SW480 (cell line): ENCODE results near the gene CRLF1.
A peak's percentile ranks its signal among the peaks of the same experiment; 100 is the strongest.

ENCODE experiments used
- DNase-seq: peaks from one replicate; pipeline ENCODE4 v3.0.0-alpha.2; 2016; ENCODE audit warnings: low spot score

CRLF1 gene

GRCh38 chr19:18606281-18607225 lies at the start of gene CRLF1:
Gene CRLF1 (minus strand): TSS chr19:18606799. CDS start chr19:18606656, 143 bp downstream.
- no peak for DNase-seq

- DNase-seq = no peak
These were observed 48.7 kb upstream of the CRLF1 start for GRCh38 chr19:18655173-18655844.

GRCh38 chr19:18654469-18654868 lies 47.9 kb upstream of the CRLF1 start:
- no peak for DNase-seq

GRCh38 chr19:18653853-18654252 lies 47.3 kb upstream of the CRLF1 start:
- DNase-seq = no peak

- no peak for DNase-seq
These were observed 45.1 kb upstream of the CRLF1 start for GRCh38 chr19:18651733-18652132.

GRCh38 chr19:18651300-18651699 lies 44.7 kb upstream of the CRLF1 start:
- DNase-seq = no peak

GRCh38 chr19:18650468-18651041 lies 44.0 kb upstream of the CRLF1 start:
- no peak for DNase-seq

GRCh38 chr19:18650021-18650390 lies 43.4 kb upstream of the CRLF1 start:
- no peak for DNase-seq

- peak; percentile 33 for DNase-seq
These were observed 42.9 kb upstream of the CRLF1 start for GRCh38 chr19:18649371-18650020.

GRCh38 chr19:18648973-18649315 lies 42.3 kb upstream of the CRLF1 start:
- no peak for DNase-seq

- no peak for DNase-seq
These were observed 41.2 kb upstream of the CRLF1 start for GRCh38 chr19:18647807-18648206.

GRCh38 chr19:18647371-18647767 lies 40.8 kb upstream of the CRLF1 start:
- DNase-seq = no peak

GRCh38 chr19:18646535-18647370 lies 40.2 kb upstream of the CRLF1 start:
- no peak for DNase-seq

- DNase-seq = no peak
These were observed 38.5 kb upstream of the CRLF1 start for GRCh38 chr19:18645035-18645511.

GRCh38 chr19:18644196-18645034 lies 37.8 kb upstream of the CRLF1 start:
- DNase-seq = no peak

- no peak for DNase-seq
These were observed 33.2 kb upstream of the CRLF1 start for GRCh38 chr19:18639706-18640243.

GRCh38 chr19:18637673-18638630 lies 31.4 kb upstream of the CRLF1 start:
- peak; percentile 18 for DNase-seq

GRCh38 chr19:18636969-18637629 lies 30.5 kb upstream of the CRLF1 start, which contains the start of gene KLHL26:
Gene KLHL26 (plus strand): TSS chr19:18637028. CDS start chr19:18637055, 27 bp downstream.
- no peak for DNase-seq
